K562 (cell line): Measurements from ENCODE around the gene RIT2. TPM values are rescaled to one million over a fixed set of nuclear protein-coding genes. Genes with fewer than 3 reads are reported as not detected.

Source experiments
- MTA3 ChIP-seq: fragments of 450-650 bp; formaldehyde crosslinking; IDR thresholded peaks from 2 replicates; pipeline ENCODE4 v1.6.1; 2017; ENCODE audit warnings: mild to moderate bottlenecking, borderline replicate concordance
- NUFIP1 ChIP-seq: fragments of 450-650 bp; IDR thresholded peaks from 2 replicates; pipeline ENCODE4 v1.6.1; 2018; ENCODE audit not compliant: partially characterized antibody
- TAF1 ChIP-seq: IDR thresholded peaks from 2 replicates; pipeline ENCODE4 v1.6.1; 2011; ENCODE audit warnings: mild to moderate bottlenecking, low read length, moderate library complexity; ENCODE audit not compliant: insufficient read depth, control insufficient read depth, severe bottlenecking; ENCODE audit errors: extremely low read depth
- ZBTB40 ChIP-seq, 2 experiments: fragments of 450-650 bp in 1 of 2; sonication (generic) in 1 of 2; formaldehyde crosslinking in 1 of 2; IDR thresholded peaks; 2 replicates each; pipeline versions ENCODE4 v1.7.1 to v1.9.0; 2016 to 2022; ENCODE audit warnings: inconsistent platforms in 1 of 2, mild to moderate bottlenecking in 1 of 2, missing genetic modification reagents in 1 of 2
- polyA plus RNA-seq, 8 experiments: library from polyadenylated mRNA; depleted of rRNA in 4 of 8; stranded (reverse) in 5 of 8; unstranded in 3 of 8; fragments of >200 nt; fragmentation: Nextera tagmentation in 2 of 8; fragmentation: Illumina TruSeq in 1 of 8; extraction: Ambion mirVana in 2 of 8; extraction: Trizol in 1 of 8; gene quantifications; 2 replicates each; pipeline versions ENCODE4 v1.2.1 to v1.2.3, GENCODE V29; 2011 to 2014; ENCODE audit warnings: inconsistent platforms in 1 of 8, missing spikeins in 1 of 8
- total RNA-seq, 7 experiments: library from RNA; depleted of rRNA in 6 of 7; stranded (reverse); fragments of >200 nt in 6 of 7; fragmentation: Illumina TruSeq in 2 of 7; extraction: Trizol in 2 of 7; gene quantifications; 2 replicates each; pipeline versions ENCODE4 v1.2.1 to v1.2.3, GENCODE V29; 2011 to 2021; ENCODE audit warnings: low replicate concordance in 1 of 7
- TF ChIP-seq, protein P1 (sequence below), 2 experiments: fragments of 450-650 bp; formaldehyde crosslinking in 1 of 2; IDR thresholded peaks; 2 replicates each; pipeline versions ENCODE4 v1.4.0 to v1.6.1; 2014 to 2020; ENCODE audit warnings: mild to moderate bottlenecking in 2 of 2, borderline replicate concordance in 1 of 2, low read depth in 1 of 2
- TF ChIP-seq, protein P2 (sequence below): fragments of 200-400 bp; formaldehyde crosslinking; IDR thresholded peaks from 2 replicates; pipeline ENCODE4 v1.6.1; 2017; ENCODE audit warnings: mild to moderate bottlenecking, low read depth, low read length, moderate library complexity

The RIT2 gene
- total and polyA plus RNA-seq, 9 of the 15 experiments (the other 6 are each of a cell fraction or from before 2014, with no cell fraction given): not detected

GRCh38 chr18:42760290-42760689 is 355.2 kb downstream of the RIT2 start (continued):
- TF ChIP-seq ZBTB40 (IDR thresholded peaks at IDR 0.05): no peak
- TF ChIP-seq ZBTB40 (CRISPR knock-in tag; IDR thresholded peaks at IDR 0.05): no peak
- no peak for TF ChIP-seq MTA3
- no peak for TF ChIP-seq TAF1
- TF ChIP-seq, protein P1, sequence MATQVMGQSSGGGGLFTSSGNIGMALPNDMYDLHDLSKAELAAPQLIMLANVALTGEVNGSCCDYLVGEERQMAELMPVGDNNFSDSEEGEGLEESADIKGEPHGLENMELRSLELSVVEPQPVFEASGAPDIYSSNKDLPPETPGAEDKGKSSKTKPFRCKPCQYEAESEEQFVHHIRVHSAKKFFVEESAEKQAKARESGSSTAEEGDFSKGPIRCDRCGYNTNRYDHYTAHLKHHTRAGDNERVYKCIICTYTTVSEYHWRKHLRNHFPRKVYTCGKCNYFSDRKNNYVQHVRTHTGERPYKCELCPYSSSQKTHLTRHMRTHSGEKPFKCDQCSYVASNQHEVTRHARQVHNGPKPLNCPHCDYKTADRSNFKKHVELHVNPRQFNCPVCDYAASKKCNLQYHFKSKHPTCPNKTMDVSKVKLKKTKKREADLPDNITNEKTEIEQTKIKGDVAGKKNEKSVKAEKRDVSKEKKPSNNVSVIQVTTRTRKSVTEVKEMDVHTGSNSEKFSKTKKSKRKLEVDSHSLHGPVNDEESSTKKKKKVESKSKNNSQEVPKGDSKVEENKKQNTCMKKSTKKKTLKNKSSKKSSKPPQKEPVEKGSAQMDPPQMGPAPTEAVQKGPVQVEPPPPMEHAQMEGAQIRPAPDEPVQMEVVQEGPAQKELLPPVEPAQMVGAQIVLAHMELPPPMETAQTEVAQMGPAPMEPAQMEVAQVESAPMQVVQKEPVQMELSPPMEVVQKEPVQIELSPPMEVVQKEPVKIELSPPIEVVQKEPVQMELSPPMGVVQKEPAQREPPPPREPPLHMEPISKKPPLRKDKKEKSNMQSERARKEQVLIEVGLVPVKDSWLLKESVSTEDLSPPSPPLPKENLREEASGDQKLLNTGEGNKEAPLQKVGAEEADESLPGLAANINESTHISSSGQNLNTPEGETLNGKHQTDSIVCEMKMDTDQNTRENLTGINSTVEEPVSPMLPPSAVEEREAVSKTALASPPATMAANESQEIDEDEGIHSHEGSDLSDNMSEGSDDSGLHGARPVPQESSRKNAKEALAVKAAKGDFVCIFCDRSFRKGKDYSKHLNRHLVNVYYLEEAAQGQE (IDR thresholded peaks at IDR 0.05; ENCODE audit: borderline replicate concordance): no peak
- TF ChIP-seq, protein P1 (CRISPR knock-in tag; IDR thresholded peaks at IDR 0.05; ENCODE audit: low read depth): no peak
- no peak for TF ChIP-seq NUFIP1
- TF ChIP-seq, protein P2, sequence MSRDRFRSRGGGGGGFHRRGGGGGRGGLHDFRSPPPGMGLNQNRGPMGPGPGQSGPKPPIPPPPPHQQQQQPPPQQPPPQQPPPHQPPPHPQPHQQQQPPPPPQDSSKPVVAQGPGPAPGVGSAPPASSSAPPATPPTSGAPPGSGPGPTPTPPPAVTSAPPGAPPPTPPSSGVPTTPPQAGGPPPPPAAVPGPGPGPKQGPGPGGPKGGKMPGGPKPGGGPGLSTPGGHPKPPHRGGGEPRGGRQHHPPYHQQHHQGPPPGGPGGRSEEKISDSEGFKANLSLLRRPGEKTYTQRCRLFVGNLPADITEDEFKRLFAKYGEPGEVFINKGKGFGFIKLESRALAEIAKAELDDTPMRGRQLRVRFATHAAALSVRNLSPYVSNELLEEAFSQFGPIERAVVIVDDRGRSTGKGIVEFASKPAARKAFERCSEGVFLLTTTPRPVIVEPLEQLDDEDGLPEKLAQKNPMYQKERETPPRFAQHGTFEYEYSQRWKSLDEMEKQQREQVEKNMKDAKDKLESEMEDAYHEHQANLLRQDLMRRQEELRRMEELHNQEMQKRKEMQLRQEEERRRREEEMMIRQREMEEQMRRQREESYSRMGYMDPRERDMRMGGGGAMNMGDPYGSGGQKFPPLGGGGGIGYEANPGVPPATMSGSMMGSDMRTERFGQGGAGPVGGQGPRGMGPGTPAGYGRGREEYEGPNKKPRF: no peak
